GM20431 (cell line): ENCODE measurements around the gene BIRC2.
"Not testable (repeated sequence)": the region's sequence is repeated elsewhere in the genome, so short reads cannot be mapped to it uniquely, and the experiment has no call there.

Experiments
- in situ Hi-C: fragments of 300-500 bp; cut with MseI, MboI; formaldehyde crosslinking; loops from one replicate; pipeline ENCODE4 v1.15.0; 2020; ENCODE audit warnings: low sequenced_read_pairs; ENCODE audit not compliant: unreplicated experiment

BIRC2 gene

GRCh38 chr11:102346748-102347461 lies at the start of gene BIRC2:
TSS of gene BIRC2 (plus strand) at chr11:102347214. CDS start at chr11:102349855, 2,641 bp downstream.
- in situ Hi-C loops, result loop anchor here (25.0 kb wide), 1 partner anchor 265 kb away; no protein-coding TSS in a partner anchor

- in situ Hi-C loops, result not testable (repeated sequence)
Observed at GRCh38 chr11:102300837-102301236, 46.2 kb upstream of the BIRC2 start.

GRCh38 chr11:102302241-102302640 lies 44.8 kb upstream of the BIRC2 start:
- in situ Hi-C loops, result no loop called here

- in situ Hi-C loops, result no loop called here
Observed at GRCh38 chr11:102304686-102305085, 42.3 kb upstream of the BIRC2 start.

GRCh38 chr11:102305352-102306047 lies 41.5 kb upstream of the BIRC2 start:
- in situ Hi-C loops, result no loop called here

GRCh38 chr11:102306048-102306597 lies 40.9 kb upstream of the BIRC2 start:
- in situ Hi-C loops, result no loop called here

GRCh38 chr11:102306817-102307726 lies 39.9 kb upstream of the BIRC2 start:
- in situ Hi-C loops, result no loop called here

- in situ Hi-C loops, result no loop called here
Observed at GRCh38 chr11:102307727-102308038, 39.3 kb upstream of the BIRC2 start.

GRCh38 chr11:102309621-102310541 lies 37.1 kb upstream of the BIRC2 start:
- in situ Hi-C loops, result no loop called here

- in situ Hi-C loops, result no loop called here
Observed at GRCh38 chr11:102312667-102313066, 34.3 kb upstream of the BIRC2 start.

GRCh38 chr11:102313238-102313940 lies 33.6 kb upstream of the BIRC2 start:
- in situ Hi-C loops, result no loop called here

- in situ Hi-C loops, result no loop called here
Observed at GRCh38 chr11:102314784-102315183, 32.2 kb upstream of the BIRC2 start.

- in situ Hi-C loops, result no loop called here
Observed at GRCh38 chr11:102316346-102316904, 30.6 kb upstream of the BIRC2 start.

- in situ Hi-C loops, result no loop called here
Observed at GRCh38 chr11:102317099-102317767, 29.8 kb upstream of the BIRC2 start, which contains the start of gene BIRC3. TSS of gene BIRC3 (plus strand) at chr11:102317484. CDS start at chr11:102324510, 7,026 bp downstream.

GRCh38 chr11:102317768-102318103 lies 29.3 kb upstream of the BIRC2 start:
- in situ Hi-C loops, result no loop called here

GRCh38 chr11:102318469-102318868 lies 28.5 kb upstream of the BIRC2 start:
- in situ Hi-C loops, result no loop called here

- in situ Hi-C loops, result no loop called here
Observed at GRCh38 chr11:102319544-102319943, 27.5 kb upstream of the BIRC2 start.

GRCh38 chr11:102320188-102320587 lies 26.8 kb upstream of the BIRC2 start:
- in situ Hi-C loops, result no loop called here
